OCI-LY7 (cell line): ENCODE data around the gene UTS2R. TPM values are rescaled to one million over a fixed set of nuclear protein-coding genes. Genes with fewer than 3 reads are reported as not detected.
A peak's percentile ranks its signal among the peaks of the same experiment; 100 is the strongest.

Source experiments
- BruUV-seq: library from RNA; stranded (reverse); fragments of 400-500 nt; replicated peaks from 2 replicates; lab custom pipeline; 2021; lab: Mats Ljungman, UMichigan
- CTCF ChIA-PET: fragments of 300-600 bp; sonication (Branson Sonifier 250); formaldehyde crosslinking; loops from one replicate; lab custom pipeline; 2022; ENCODE audit warnings: antibody characterized with exemption; ENCODE audit not compliant: unreplicated experiment; lab: Charles Lee
- POLR2A ChIA-PET: fragments of 300-600 bp; sonication (Branson Sonifier 250); formaldehyde crosslinking; loops from one replicate; lab custom pipeline; 2022; ENCODE audit warnings: antibody characterized with exemption; lab: Charles Lee
- DNase-seq: peaks from one replicate; pipeline ENCODE4 v3.0.0-alpha.2; 2015; ENCODE audit warnings: low spot score
- H2AFZ ChIP-seq: fragments of 200-600 bp; sonication (generic), shearing (Covaris generic); 2 replicates; pipeline ENCODE4 v1.6.1; 2014; ENCODE audit warnings: mild to moderate bottlenecking, antibody characterized with exemption, low read length, moderate library complexity
- H3K27ac ChIP-seq: fragments of 200-600 bp; sonication (generic); 2 replicates; pipeline ENCODE4 v1.5.1; 2014; ENCODE audit warnings: mixed run types, low read depth, mild to moderate bottlenecking, moderate library complexity, low read length, inconsistent platforms; ENCODE audit not compliant: poor library complexity, severe bottlenecking
- H3K36me3 ChIP-seq: fragments of 200-600 bp; sonication (generic); 2 replicates; pipeline ENCODE4 v1.6.1; 2014; ENCODE audit warnings: mild to moderate bottlenecking, antibody characterized with exemption, low read length, moderate library complexity, mixed read lengths; ENCODE audit not compliant: insufficient read depth
- H3K4me1 ChIP-seq: fragments of 200-600 bp; sonication (generic); 2 replicates; pipeline ENCODE4 v1.5.1; 2014; ENCODE audit warnings: mild to moderate bottlenecking, low read length; ENCODE audit not compliant: insufficient read depth, poor library complexity, severe bottlenecking
- H3K4me2 ChIP-seq: fragments of 200-600 bp; sonication (generic); 2 replicates; pipeline ENCODE4 v1.6.1; 2014; ENCODE audit warnings: mild to moderate bottlenecking, low read length
- H3K4me3 ChIP-seq: fragments of 200-600 bp; sonication (generic); 2 replicates; pipeline ENCODE4 v1.5.1; 2014; ENCODE audit warnings: mild to moderate bottlenecking, low read depth, low read length; ENCODE audit not compliant: poor library complexity, severe bottlenecking
- H3K79me2 ChIP-seq: fragments of 200-600 bp; sonication (generic); 2 replicates; pipeline ENCODE4 v1.6.1; 2016; ENCODE audit warnings: low read depth, mild to moderate bottlenecking, low read length, moderate library complexity, mixed read lengths; ENCODE audit not compliant: insufficient read depth
- H3K9me2 ChIP-seq: fragments of 200-600 bp; sonication (generic); 2 replicates; pipeline ENCODE4 v1.6.1; 2016; ENCODE audit warnings: mild to moderate bottlenecking, low read length, mixed read lengths; ENCODE audit not compliant: insufficient read depth
- H3K9me3 ChIP-seq: fragments of 200-600 bp; sonication (generic); 2 replicates; pipeline ENCODE4 v1.6.1; 2014; ENCODE audit warnings: mild to moderate bottlenecking, mixed run types, low read length, mixed read lengths
- H4K20me1 ChIP-seq: fragments of 200-600 bp; sonication (generic); 2 replicates; pipeline ENCODE4 v1.6.1; 2014; ENCODE audit warnings: mild to moderate bottlenecking, antibody characterized with exemption, low read length, moderate library complexity, mixed read lengths; ENCODE audit not compliant: insufficient read depth
- CTCF ChIP-seq: fragments of 200-600 bp; sonication (generic); conservative IDR thresholded peaks from 2 replicates; pipeline ENCODE4 v1.5.1; 2014; ENCODE audit warnings: mild to moderate bottlenecking, antibody characterized with exemption, low read length, moderate library complexity, mixed read lengths
- EZH2phosphoT487 ChIP-seq: fragments of 200-600 bp; sonication (generic); IDR thresholded peaks from 2 replicates; pipeline ENCODE4 v1.6.1; 2018; ENCODE audit warnings: low read depth, borderline replicate concordance, mild to moderate bottlenecking, mixed run types, antibody characterized with exemption, low read length, moderate library complexity, mixed read lengths
- intact Hi-C: fragments of 100-400 bp; cut with micrococcal nuclease; formaldehyde crosslinking; loops from one replicate; pipeline ENCODE4 v1.10.0; 2022; ENCODE audit not compliant: unreplicated experiment
- total RNA-seq, 2 experiments: library from RNA; depleted of rRNA in 1 of 2; stranded (reverse); fragments of >200 nt in 1 of 2; shearing (Covaris generic) in 1 of 2; gene quantifications; 2 replicates each; pipeline ENCODE4 v1.2.3, GENCODE V29; 2014 to 2022

Gene UTS2R
- total RNA-seq, 2 experiments from 2014 or later, result 17.4 to 36.3 TPM

GRCh38 chr17:82384730-82385481 lies 13.3 kb downstream of the UTS2R start:
- Histone ChIP-seq H3K4me3 (no peak overlapping the region), H4K20me1 (no peaks in the 10 kb centered on the region), H3K79me2 (no peaks in the 10 kb centered on the region), H3K9me2 (no peaks in the 10 kb centered on the region), H3K9me3 (no peaks in the 10 kb centered on the region), H3K4me1 (peaks cover 1% of the 10 kb centered on the region), H3K36me3 (no peaks in the 10 kb centered on the region), H3K4me2 (no peak overlapping the region), H2AFZ (no peak overlapping the region), H3K27ac (no peak overlapping the region)
- peak; percentile 31 for DNase-seq
- TF ChIP-seq EZH2phosphoT487 (no peak), CTCF (peak; percentile 41; the same call in 1 of the 2 replicates)
- POLR2A ChIA-PET, result no interaction called here
- CTCF ChIA-PET, result interaction anchor here (0.6 kb wide), 1 partner anchor 250 kb away, joined by 4 read pairs; no protein-coding TSS in a partner anchor
- BruUV-seq, result no TSS peak
- intact Hi-C loops, result no loop called here

DNA sequence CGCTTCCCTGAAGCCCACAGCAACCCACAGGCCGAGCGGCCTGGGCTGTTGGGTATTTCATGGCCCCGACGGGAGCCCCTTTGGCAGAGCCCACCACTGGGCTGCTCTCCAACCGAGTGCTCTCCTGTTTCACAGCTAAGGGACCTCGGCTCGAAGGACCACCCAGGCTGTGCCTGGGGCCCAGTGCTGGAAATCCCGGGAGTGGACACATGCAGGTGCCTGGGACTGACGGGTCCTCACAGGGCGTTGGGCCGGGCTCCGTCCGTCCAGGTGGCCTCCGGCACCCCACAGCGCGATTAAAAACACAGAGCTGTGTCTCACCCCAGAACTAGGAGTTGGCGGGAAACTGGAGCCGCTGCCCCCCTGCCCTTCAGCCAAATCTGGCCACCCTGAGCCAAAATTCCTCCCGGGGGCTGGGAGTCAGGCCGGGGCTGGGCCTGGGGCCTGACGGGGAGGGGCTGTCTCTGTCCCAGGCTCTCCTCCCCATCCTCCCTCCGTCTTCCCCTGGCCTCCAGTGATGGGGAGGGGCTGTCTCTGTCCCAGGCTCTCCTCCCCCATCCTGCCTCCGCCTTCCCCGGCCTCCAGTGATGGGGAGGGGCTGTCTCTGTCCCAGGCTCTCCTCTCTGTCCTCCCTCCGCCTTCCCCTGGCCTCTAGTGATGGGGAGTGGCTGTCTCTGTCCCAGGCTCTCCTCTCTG lies 14.1 kb downstream of the UTS2R start:
- intact Hi-C loops, result no loop called here
- H3K79me2 ChIP-seq, result no peaks in the 10 kb centered on the region
- CTCF ChIA-PET, result interaction anchor here (0.6 kb wide), 1 partner anchor 250 kb away, joined by 4 read pairs; no protein-coding TSS in a partner anchor
- POLR2A ChIA-PET, result no interaction called here
- no TSS peak for BruUV-seq
- H3K36me3 ChIP-seq, result no peaks in the 10 kb centered on the region
- H3K4me2 ChIP-seq, result no peak overlapping the region
- TF ChIP-seq CTCF, result no peak
- no peak for TF ChIP-seq EZH2phosphoT487
- H3K4me1 ChIP-seq, result no peaks in the 10 kb centered on the region
- no peak overlapping the region for H2AFZ ChIP-seq
- no peak overlapping the region for H3K27ac ChIP-seq
- H4K20me1 ChIP-seq, result no peaks in the 10 kb centered on the region
- H3K4me3 ChIP-seq, result no peak overlapping the region
- DNase-seq, result no peak
- no peaks in the 10 kb centered on the region for H3K9me3 ChIP-seq
- H3K9me2 ChIP-seq, result no peaks in the 10 kb centered on the region
